K562 (cell line): ENCODE data around the gene CNPY2. TPM values are rescaled to one million over a fixed set of nuclear protein-coding genes. Genes with fewer than 3 reads are reported as not detected.

Source experiments
- HLTF ChIP-seq: fragments of 450-650 bp; IDR thresholded peaks from 2 replicates; pipeline ENCODE4 v1.6.1; 2016
- MNT ChIP-seq, 2 experiments: fragments of 450-650 bp; conservative IDR thresholded peaks; 2 replicates each; pipeline ENCODE4 v1.6.1; 2017; ENCODE audit warnings: mild to moderate bottlenecking in 2 of 2, moderate library complexity in 2 of 2
- RERE ChIP-seq: sonication (generic); formaldehyde crosslinking; IDR thresholded peaks from 2 replicates; pipeline ENCODE4 v1.8.0; 2023; ENCODE audit warnings: missing genetic modification reagents, mild to moderate bottlenecking, borderline replicate concordance
- TFE3 ChIP-seq: fragments of 450-650 bp; formaldehyde crosslinking; IDR thresholded peaks from 2 replicates; pipeline ENCODE4 v1.4.0; 2020; ENCODE audit warnings: mild to moderate bottlenecking, mixed read lengths
- ZBTB1 ChIP-seq: sonication (generic); formaldehyde crosslinking; IDR thresholded peaks from 2 replicates; pipeline ENCODE4 v1.8.1; 2023; ENCODE audit warnings: missing genetic modification reagents, low read depth, mild to moderate bottlenecking, borderline replicate concordance
- ZBTB43 ChIP-seq: sonication (generic); formaldehyde crosslinking; IDR thresholded peaks from 2 replicates; pipeline ENCODE4 v1.8.0; 2023; ENCODE audit warnings: mild to moderate bottlenecking, missing genetic modification reagents
- polyA plus RNA-seq, 8 experiments: library from polyadenylated mRNA; depleted of rRNA in 4 of 8; stranded (reverse) in 5 of 8; unstranded in 3 of 8; fragments of >200 nt; fragmentation: Nextera tagmentation in 2 of 8; fragmentation: Illumina TruSeq in 1 of 8; extraction: Ambion mirVana in 2 of 8; extraction: Trizol in 1 of 8; gene quantifications; 2 replicates each; pipeline versions ENCODE4 v1.2.1 to v1.2.3, GENCODE V29; 2011 to 2014; ENCODE audit warnings: inconsistent platforms in 1 of 8, missing spikeins in 1 of 8
- total RNA-seq, 7 experiments: library from RNA; depleted of rRNA in 6 of 7; stranded (reverse); fragments of >200 nt in 6 of 7; fragmentation: Illumina TruSeq in 2 of 7; extraction: Trizol in 2 of 7; gene quantifications; 2 replicates each; pipeline versions ENCODE4 v1.2.1 to v1.2.3, GENCODE V29; 2011 to 2021; ENCODE audit warnings: low replicate concordance in 1 of 7

Gene CNPY2
- total and polyA plus RNA-seq, 9 of the 15 experiments (the other 6 are each of a cell fraction or from before 2014, with no cell fraction given), result 33.8 to 190 (median 138) TPM

GRCh38 chr12:56315622-56316473, at the start of gene CNPY2 (continued):
- TF ChIP-seq RERE (CRISPR knock-in tag), result no peak
- TF ChIP-seq TFE3 (CRISPR knock-in tag), result peak; percentile 90
- no peak for TF ChIP-seq ZBTB1 (CRISPR knock-in tag)
- 0 out of 2 replicates have a peak, but pooled peaks have one; percentile 67 for TF ChIP-seq HLTF
- 0 out of 2 replicates have a peak, but pooled peaks have one; percentile 73 for TF ChIP-seq ZBTB43
- peak; percentile 90 to 95 for TF ChIP-seq MNT (conservative IDR thresholded peaks at IDR 0.05)
